Measurements from ENCODE around the gene UST.
A peak's percentile ranks its signal among the peaks of the same experiment; 100 is the strongest.
"Not testable (repeated sequence)": the region's sequence is repeated elsewhere in the genome, so short reads cannot be mapped to it uniquely, and the experiment has no call there.

UST gene

GRCh38 chr6:149039025-149039424 lies 292.2 kb downstream of the UST start:
- DNase-seq (ENCODE audit: low spot score), result not testable (repeated sequence)

GRCh38 chr6:149041953-149042352 lies 295.1 kb downstream of the UST start:
- DNase-seq (ENCODE audit: low spot score), result no peak

- DNase-seq (ENCODE audit: low spot score), result no peak
Observed at GRCh38 chr6:149043476-149044130, 296.8 kb downstream of the UST start.

DNA sequence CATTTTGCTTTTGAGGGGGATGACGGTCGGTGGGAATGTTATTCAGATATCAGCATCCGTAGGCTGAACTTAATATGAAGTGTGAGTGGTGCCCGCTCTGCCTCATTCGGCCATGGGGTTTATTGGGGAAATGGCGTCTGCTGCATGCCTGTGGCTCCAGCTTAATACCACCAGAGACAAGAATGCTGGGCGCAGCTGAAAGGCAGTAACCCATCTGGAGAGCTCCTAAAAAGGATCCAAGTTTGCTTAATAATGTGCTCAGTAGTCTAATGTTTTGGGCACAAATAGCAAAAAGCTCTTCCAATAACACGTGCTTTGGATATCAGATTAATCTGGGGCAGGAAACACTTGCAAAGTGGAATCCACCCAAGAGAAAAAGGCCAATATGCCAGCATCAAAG lies 297.7 kb downstream of the UST start:
- no peak for DNase-seq (ENCODE audit: low spot score)

DNA sequence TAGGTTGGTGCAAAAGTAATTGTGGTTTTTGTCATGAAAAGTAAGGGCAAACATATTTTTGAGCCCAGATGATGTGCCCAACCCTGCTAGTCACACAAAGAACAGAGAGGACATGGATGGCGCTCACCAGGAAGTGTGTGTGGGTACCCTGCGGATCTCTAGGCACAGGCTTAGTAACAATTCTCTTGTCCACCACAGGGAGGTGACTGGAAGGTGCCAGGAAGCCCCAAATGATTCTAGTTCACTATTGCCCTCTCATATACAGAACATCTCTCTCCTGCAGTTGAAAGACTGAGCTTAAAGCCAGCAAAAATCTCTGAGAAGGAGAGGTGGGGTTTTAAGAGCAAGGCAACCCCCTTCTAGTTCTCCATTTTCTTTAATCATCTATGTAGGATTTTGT lies 298.6 kb downstream of the UST start:
- peak; percentile 30 for DNase-seq (ENCODE audit: low spot score)

DNA sequence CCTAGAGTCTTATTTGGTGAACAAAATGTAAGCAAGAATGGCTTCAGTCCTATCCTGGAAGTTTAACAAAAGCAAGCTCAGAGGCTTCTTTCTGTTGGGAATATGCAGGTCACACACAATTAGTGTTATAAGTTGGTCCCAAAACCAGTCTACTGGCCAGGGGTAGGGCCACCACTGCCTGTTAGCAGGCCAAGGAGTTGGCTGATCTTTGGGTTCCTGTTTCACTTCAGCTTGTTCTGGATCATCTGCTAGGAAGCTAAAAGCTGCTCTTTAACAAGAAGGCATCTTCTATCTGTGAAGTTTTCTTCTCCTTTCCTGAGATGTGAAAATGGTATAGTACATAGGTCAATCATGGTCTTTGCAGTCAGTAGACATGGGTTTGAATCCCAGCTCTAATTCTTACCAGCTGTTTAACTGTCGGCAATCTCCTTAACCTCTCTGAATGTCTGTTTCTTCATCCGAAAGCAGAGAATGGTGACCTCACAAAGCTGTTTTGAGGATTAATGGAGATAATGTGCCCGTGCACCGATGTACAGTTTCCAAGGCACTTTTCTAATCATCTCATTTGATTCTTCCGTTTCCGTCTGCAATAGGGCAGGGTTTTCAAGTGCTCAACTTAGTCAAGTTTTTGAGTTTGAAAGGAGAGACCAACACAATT lies 299.5 kb downstream of the UST start:
- DNase-seq (ENCODE audit: low spot score), result no peak

DNA sequence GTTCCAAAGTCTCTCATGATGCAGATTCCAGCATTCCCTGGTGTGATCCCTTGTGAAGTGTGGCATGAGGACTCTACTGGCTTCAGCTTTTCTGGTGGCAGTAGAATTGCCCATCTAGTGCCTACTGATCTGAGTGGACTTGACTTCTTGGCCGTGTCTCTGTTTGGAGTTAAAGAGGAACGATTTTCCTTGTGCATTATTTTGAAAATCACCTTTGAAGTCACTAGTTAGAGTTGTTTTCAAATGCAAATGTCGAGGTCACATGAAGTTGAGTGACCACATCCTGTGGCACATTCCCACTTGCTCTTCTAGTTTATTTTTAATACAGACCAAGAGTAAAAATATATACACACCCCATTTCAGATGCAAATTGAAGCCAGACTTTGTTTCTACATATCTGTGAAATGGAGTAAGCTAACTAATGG lies 300.0 kb downstream of the UST start:
- no peak for DNase-seq (ENCODE audit: low spot score)

GRCh38 chr6:149049230-149049629 lies 302.4 kb downstream of the UST start:
- no peak for DNase-seq (ENCODE audit: low spot score)

DNA sequence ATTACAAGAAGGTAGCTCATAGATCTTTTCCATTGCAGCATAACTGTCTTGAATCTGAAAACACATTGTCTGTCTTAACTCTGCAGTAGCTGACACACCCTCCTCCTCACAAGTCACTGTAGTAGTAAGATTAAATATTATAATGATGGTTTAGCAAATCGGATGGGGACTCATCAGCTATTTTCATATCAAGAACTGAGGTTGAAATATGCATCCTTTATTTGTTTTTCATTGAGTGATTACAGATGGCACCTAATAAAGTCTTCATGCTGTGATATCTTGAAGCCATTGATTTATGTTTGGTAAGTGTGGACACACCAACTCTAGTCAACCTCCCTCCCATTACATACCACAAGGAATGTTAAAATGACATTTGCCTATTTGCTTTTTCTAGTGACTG lies 303.3 kb downstream of the UST start:
- no peak for DNase-seq (ENCODE audit: low spot score)

DNA sequence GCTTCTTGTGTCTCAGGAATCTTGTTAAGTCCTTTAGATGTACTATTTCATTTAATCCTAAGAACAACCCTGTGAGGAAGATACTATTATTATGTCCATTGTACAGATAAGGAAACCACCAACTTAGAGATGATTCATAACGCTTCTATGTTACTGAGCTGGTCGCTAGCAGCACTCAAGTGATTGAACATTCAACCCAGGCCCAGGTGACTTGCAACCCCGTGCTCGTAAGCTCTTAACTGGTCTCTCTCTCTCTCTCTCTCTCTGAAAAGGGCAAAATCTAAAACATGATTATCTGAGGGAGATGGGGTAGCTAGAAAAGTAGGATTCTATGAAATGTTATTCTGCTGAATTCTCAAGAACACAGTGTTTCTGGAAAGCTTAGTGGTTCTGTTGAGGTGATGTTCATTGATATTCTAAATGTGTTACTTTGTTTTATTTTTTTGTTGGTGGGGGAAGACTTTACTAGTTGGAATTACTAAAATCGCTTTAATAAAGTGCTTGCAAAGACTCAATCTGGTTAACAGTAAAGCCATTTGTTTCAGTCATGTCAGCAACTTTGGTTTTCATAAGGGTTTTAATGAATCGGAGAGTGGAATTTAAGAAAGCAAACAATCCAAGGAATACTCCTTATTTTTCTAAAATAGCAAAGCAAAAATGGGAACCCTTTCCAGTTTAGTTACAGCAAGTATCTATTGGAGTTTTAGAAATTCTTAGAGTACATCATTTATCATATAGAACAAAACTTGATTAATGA lies 305.7 kb downstream of the UST start:
- no peak for DNase-seq (ENCODE audit: low spot score)

GRCh38 chr6:149053848-149054558 lies 307.2 kb downstream of the UST start:
- no peak for DNase-seq (ENCODE audit: low spot score)

- no peak for DNase-seq (ENCODE audit: low spot score)
Observed at GRCh38 chr6:149054559-149055194, 307.8 kb downstream of the UST start.

- DNase-seq (ENCODE audit: low spot score), result no peak
Observed at GRCh38 chr6:149055195-149055899, 308.5 kb downstream of the UST start.

DNA sequence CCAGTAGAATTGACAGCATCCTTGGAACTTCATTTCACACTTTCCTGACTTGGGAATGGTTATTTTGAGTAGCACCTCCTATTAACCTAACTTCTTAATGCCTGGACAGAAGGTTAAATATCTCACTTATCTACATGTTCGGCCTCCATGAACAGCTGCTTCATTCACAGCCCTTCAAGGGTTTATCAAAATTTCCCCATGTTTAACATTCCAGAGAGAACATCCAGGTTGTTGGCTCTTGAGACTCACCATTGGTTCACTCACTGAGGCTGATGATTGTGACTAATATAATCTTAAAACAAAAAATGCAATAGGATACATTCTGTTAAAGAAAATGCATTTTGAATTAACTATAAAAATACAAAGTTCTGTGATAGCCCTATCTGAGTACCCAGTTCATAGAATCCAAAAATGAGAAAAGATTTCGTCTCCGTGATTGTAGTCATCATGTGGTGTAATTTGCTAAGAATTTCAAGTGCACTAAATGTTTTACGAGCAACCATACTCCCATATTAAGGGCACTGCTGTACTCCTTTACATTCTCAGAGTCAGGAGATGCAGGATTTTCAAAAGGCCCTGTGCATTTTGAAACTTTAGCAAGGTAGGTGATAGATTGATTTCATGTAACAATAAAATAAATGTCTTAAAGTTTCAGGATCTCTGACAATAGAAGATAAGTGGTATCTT lies 310.1 kb downstream of the UST start:
- DNase-seq (ENCODE audit: low spot score), result no peak

GRCh38 chr6:149057464-149057840 lies 310.6 kb downstream of the UST start:
- DNase-seq (ENCODE audit: low spot score), result no peak

DNA sequence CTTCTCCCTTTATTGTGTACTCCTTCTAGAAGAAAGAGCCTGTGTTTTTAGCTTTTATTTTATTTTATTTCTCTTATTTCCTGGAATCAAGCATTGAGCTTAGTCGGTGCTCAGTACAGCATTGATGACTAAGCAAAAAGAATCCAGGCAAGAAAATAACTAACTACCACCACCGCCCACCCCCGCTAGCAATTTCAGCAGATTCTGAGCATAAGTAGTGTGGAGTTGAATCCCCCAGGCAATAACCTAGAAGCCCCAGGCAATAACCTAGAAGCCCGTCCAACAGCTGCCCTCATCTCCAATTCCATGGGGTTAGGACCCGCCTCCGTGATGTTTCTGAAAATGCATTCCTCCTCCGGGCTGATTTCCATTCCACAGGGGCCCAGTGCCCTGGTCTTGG lies 312.7 kb downstream of the UST start:
- DNase-seq (ENCODE audit: low spot score), result no peak

- DNase-seq (ENCODE audit: low spot score), result peak; percentile 43
Observed at GRCh38 chr6:149060300-149060984, 313.6 kb downstream of the UST start.

GRCh38 chr6:149060985-149061760 lies 314.3 kb downstream of the UST start:
- DNase-seq (ENCODE audit: low spot score), result no peak

GRCh38 chr6:149061930-149062329 lies 315.1 kb downstream of the UST start:
- no peak for DNase-seq (ENCODE audit: low spot score)

Data from germinal center (tissue), 1 donor.